Adipocyte (in vitro differentiated cells): ENCODE measurements around the gene MET.
"Not testable (repeated sequence)": the region's sequence is repeated elsewhere in the genome, so short reads cannot be mapped to it uniquely, and the experiment has no call there.

Experiments
- DNase-seq: peaks from one replicate; pipeline ENCODE4 v3.0.0-alpha.2; 2015; ENCODE audit warnings: low read depth
- H3K27me3 ChIP-seq: replicated peaks from 2 replicates; pipeline ENCODE4 v1.7.0; 2013; ENCODE audit warnings: mild to moderate bottlenecking, low read length, moderate library complexity; ENCODE audit not compliant: control insufficient read depth, insufficient read depth
- H3K36me3 ChIP-seq: 2 replicates; pipeline ENCODE4 v1.7.0; 2013; ENCODE audit warnings: low read length, mild to moderate bottlenecking, moderate library complexity; ENCODE audit not compliant: control insufficient read depth, insufficient read depth, severe bottlenecking
- H3K4me1 ChIP-seq: 2 replicates; pipeline ENCODE4 v1.7.0; 2013; ENCODE audit warnings: mild to moderate bottlenecking, low read length, moderate library complexity; ENCODE audit not compliant: control insufficient read depth, insufficient read depth
- H3K4me3 ChIP-seq: 2 replicates; pipeline ENCODE4 v1.7.0; 2013; ENCODE audit warnings: mild to moderate bottlenecking, low read length, moderate library complexity
- H3K9ac ChIP-seq: 2 replicates; pipeline ENCODE4 v1.7.0; 2013; ENCODE audit warnings: mild to moderate bottlenecking, low read length, moderate library complexity
- H3K9me3 ChIP-seq: 2 replicates; pipeline ENCODE4 v1.7.0; 2013; ENCODE audit warnings: mild to moderate bottlenecking, low read length, moderate library complexity; ENCODE audit not compliant: control insufficient read depth

Gene MET

DNA sequence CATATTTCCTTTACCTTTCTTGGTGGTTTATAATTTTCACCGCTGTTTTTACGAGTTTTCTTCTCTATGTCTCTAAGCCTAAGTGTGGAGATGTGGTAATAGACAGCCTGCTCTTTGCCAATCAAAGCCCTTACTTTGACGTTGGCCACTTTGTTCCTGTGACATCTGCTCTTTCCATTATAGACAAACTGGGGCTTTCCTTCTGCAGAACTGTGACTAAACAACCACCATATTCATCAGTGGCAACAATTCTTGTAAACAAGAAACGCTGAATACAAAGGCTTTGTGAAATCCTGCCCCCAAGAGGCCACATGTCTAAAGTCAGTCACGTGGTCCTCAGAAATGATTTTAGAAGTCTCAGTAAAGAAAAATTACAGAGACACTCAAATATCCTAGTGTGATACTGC is 130.8 kb downstream of the MET start:
- H3K9me3 ChIP-seq, result no peaks in the 10 kb centered on the region
- H3K27me3 ChIP-seq, result no peaks in the 10 kb centered on the region
- no peak overlapping the region for H3K9ac ChIP-seq
- peak; percentile 81 for DNase-seq
- no peaks in the 10 kb centered on the region for H3K36me3 ChIP-seq
- H3K4me1 ChIP-seq, result peaks cover 33% of the 10 kb centered on the region
- H3K4me3 ChIP-seq, result no peak overlapping the region

DNA sequence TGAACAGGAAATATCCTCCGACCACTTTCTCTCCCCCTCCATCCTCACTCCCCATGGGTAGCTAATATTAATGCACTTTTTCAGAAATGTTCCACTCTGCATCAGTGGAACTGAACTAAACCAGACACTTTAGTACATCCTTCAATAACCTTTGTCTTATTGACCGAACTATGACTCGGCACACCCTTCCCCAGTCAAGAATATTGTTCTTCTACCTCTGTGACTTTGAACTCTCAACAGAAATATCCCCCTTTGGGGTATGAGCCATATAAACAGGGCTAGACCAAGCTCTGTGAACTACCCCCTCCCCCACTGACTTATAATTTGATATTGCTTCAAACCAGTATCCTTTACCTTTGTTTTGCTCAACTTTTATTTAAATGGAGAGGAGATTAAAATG is 132.5 kb downstream of the MET start:
- DNase-seq, result no peak
- Histone ChIP-seq H3K36me3 (no peaks in the 10 kb centered on the region), H3K9me3 (no peaks in the 10 kb centered on the region), H3K9ac (no peak overlapping the region), H3K4me3 (no peak overlapping the region), H3K4me1 (peaks cover 30% of the 10 kb centered on the region), H3K27me3 (no peaks in the 10 kb centered on the region)

DNA sequence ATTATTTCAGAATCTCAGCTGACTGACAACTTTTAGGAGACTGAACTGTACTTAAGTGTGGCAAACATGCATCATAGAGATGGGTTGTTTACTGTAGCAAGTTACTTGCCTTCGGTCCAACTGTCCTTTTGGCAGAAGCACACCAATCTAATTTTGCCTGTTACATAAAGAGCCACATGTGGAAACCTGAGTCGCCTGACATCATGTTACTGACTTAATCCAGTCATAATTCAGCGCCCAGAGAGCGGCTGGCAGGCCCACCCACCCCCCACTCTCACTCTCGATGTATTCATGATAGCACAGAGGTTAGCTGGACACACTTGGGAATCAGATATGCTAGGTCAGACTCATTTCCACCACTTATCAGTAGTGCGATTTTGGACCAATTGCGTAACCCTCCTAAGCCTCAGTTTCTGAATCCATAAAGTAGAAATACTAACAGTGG is 133.1 kb downstream of the MET start:
- Histone ChIP-seq H3K27me3 (no peaks in the 10 kb centered on the region), H3K4me3 (peak overlapping the region; percentile 63), H3K4me1 (peaks cover 37% of the 10 kb centered on the region), H3K36me3 (no peaks in the 10 kb centered on the region), H3K9ac (no peak overlapping the region), H3K9me3 (no peaks in the 10 kb centered on the region)
- DNase-seq, result peak; percentile 59

DNA sequence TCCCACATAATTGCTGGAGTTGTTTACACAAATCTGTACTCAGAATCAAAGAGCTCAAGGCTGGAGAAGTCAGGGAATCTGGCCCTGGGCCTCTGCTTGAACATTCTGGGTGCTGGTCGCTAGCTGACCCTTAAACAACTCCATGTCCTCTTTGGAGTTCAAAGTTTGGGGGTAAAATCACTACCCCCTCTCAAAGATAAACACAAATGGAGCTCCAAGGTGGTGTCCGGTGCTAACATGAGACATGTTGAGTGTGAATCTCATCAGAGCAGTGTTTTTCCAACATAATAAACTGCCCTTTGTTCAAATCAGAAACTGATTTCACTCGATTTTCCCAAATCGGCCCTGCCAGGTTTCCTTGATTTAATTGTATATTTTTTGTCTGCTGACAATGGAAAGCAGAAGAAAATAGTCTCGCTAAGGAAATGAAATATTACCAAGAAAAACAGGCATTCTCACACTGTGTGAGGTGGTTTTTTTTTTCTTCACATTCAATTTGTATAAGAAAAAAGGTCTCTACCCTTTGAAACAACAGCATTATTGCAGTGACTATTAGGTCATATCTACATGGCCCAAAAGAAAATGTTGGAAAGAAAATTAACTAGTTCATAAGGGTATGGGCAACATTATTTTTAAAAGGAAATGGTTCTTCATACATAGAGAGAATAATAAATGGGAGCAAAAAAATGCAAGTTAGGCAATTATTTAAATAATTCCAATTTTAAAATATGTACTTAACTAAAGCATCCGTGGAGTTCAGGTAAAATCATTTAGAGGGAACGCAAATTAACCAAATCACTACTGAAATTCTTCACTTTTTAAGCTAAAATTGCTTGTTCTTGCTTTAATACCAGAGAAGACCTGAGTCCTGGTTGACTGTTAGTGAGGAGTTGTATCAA is 134.3 kb downstream of the MET start:
- H3K9ac ChIP-seq, result no peak overlapping the region
- H3K4me3 ChIP-seq, result no peak overlapping the region
- no peaks in the 10 kb centered on the region for H3K27me3 ChIP-seq
- DNase-seq, result no peak
- no peaks in the 10 kb centered on the region for H3K36me3 ChIP-seq
- peaks cover 45% of the 10 kb centered on the region for H3K4me1 ChIP-seq
- H3K9me3 ChIP-seq, result no peaks in the 10 kb centered on the region

DNA sequence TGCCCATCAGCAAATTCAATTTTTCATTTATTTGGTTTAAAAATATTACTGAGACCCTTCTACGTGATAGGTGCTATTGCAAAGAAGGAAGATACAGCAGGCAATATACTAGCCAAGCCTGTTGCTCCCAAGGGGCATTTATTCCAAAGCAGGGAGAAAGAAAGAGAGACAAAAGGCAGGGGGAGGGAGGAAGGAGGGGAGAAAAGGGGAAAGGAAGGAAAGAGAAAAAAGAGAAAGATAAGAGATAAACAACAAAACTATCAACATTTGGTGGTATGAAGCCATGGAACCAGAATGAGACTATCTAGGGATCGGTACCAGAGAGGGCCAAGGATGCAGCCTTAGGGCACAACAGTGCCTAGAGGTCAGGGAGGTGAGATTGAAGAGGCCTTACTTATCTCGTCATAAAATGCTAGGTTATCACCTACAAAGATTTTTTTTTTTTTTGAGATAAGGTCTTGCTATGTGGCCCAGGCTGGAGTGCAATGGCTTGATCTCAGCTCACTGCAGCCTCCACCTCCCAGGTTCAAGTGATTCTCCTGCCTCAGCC is 135.1 kb downstream of the MET start:
- no peak for DNase-seq
- no peak overlapping the region for H3K9ac ChIP-seq
- no peaks in the 10 kb centered on the region for H3K27me3 ChIP-seq
- peaks cover 48% of the 10 kb centered on the region for H3K4me1 ChIP-seq
- H3K9me3 ChIP-seq, result no peaks in the 10 kb centered on the region
- no peaks in the 10 kb centered on the region for H3K36me3 ChIP-seq
- no peak overlapping the region for H3K4me3 ChIP-seq

DNA sequence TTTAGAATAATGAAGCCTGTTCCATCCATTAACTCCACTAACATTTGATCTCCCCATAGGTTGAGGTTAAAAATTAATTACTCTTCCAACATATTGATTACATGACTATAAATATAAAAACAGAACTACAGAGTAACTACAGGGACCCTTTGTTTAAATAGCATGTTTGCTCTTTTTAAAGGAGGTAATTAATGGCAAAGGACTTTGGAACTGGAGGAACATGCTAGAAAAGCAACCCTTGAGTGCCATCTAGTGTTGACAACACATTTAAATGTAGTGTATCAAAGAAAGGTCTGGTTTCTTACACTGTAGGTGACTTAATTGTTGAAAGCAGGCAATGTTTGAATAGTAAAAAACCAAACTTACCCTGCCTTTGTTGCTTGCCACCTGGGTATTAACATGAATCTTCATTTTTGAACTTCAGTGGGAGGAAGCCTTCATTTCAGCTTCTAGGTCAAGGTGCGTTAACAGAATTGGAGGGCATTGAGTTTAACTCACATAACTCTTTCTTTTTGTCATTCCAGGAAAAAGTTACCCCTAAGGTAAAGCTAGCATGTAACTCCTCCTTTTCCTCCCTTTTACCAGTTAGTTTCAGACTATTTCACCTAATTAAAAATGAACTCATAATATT is 137.8 kb downstream of the MET start:
- Histone ChIP-seq H3K4me3 (peak overlapping the region; percentile 23), H3K9me3 (no peaks in the 10 kb centered on the region), H3K4me1 (peaks cover 49% of the 10 kb centered on the region), H3K36me3 (no peaks in the 10 kb centered on the region), H3K9ac (peak overlapping the region; percentile 60), H3K27me3 (no peaks in the 10 kb centered on the region)
- peak; percentile 93 for DNase-seq

DNA sequence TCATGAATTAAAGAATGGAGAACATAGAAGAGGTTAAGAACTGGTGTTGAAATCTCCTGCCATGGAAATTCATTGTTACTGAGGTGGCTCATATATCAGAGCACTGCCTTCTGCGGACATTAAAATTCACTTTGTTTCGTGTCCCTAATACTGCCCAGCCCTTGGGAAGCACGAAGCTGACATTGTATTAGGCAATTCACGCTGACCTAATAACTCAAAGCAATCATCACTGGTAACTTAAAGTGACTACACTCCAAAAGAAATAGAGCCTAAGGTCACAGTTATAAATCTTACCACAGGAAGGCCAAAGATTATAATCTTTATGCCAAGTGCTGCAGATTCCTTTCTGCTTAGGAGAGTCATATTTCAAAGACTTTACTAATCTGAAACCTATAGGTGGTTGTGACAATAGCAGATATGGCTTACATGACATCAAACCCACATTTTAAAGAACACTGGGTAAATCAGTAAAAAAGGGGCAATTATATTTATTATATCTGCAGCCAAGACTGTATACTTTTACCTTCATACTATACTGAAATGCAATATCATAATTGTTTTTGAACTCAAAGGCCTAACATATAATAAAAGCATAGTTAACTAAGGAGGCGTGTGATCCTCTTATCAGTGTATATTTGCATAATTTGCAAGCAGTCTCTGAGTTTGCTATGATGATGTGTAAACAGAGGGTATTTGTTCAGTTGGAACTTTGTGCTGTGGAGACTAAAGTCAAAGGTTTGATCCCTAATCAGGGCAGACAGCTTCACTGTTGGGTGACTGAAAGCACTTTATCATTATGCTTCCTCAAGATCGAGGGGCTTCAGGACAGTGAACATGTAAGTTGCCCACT is 138.5 kb downstream of the MET start:
- Histone ChIP-seq H3K27me3 (no peaks in the 10 kb centered on the region), H3K4me3 (peak overlapping the region; percentile 23), H3K9me3 (no peaks in the 10 kb centered on the region), H3K9ac (peak overlapping the region; percentile 60), H3K36me3 (no peaks in the 10 kb centered on the region), H3K4me1 (peaks cover 49% of the 10 kb centered on the region)
- no peak for DNase-seq

DNA sequence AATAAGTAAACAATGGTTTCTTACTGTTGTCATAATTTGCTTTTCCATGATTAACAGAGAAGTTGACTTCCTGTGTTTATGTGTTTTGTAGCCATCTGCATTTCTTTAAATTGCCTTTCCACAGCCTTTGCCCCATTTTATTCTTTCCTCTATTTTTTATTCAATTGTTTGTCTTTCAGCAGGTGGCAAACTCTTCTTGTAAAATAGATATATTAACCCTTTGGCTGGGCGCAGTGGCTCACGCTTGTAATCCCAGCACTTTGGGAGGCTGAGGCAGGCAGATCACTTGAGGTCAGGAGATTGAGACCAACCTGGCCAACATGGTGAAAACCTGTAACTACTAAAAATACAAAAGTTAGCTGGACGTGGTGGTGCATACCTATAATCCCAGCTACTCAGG is 139.8 kb downstream of the MET start:
- Histone ChIP-seq H3K9me3 (no peaks in the 10 kb centered on the region), H3K36me3 (no peaks in the 10 kb centered on the region), H3K4me3 (no peak overlapping the region), H3K9ac (no peak overlapping the region), H3K4me1 (peaks cover 50% of the 10 kb centered on the region), H3K27me3 (no peaks in the 10 kb centered on the region)
- no peak for DNase-seq

DNA sequence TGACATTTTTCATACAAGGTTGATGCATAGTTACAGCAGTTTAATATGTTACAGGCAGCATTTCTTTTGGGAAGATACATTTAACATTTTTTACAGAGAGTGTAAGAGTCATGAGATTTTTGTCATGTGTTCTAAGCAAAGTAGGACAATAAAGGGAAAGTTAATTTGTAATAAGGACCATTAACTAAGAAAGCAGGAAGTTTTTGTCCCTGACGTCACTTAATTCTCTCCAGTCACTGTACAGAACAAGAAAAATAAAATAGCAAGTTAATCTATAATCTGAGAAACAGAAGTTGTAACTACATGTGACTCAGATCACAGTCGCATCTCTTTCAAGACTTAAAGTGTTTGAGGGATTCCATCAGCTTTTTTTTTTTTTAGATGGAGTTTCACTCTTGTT is 140.9 kb downstream of the MET start:
- H3K4me1 ChIP-seq, result peaks cover 50% of the 10 kb centered on the region
- no peak overlapping the region for H3K4me3 ChIP-seq
- no peaks in the 10 kb centered on the region for H3K36me3 ChIP-seq
- no peak overlapping the region for H3K9ac ChIP-seq
- no peak for DNase-seq
- H3K27me3 ChIP-seq, result no peaks in the 10 kb centered on the region
- no peaks in the 10 kb centered on the region for H3K9me3 ChIP-seq

DNA sequence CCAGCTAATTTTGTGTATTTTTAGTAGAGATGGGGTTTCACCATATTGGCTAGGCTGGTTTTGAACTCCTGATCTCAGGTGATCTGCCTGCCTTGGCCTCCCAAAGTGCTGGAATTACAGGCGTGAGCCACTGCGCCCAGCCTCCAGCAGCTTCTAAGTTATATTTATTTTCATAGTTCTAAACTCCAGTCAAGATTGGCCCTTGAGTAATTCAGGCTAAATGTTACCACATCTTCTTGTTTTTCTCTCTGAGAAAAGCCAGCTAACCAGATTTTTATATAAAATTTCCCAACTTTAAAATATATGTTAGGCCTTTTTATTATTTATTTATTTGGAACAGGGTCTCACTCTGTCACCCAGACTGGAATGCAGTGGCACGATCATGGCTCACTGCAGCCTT is 141.4 kb downstream of the MET start:
- DNase-seq, result peak; percentile 66
- H3K4me3 ChIP-seq, H3K27me3 ChIP-seq, H3K9ac ChIP-seq, H3K36me3 ChIP-seq, H3K9me3 ChIP-seq: not testable (repeated sequence)
- H3K4me1 ChIP-seq, result peaks cover 50% of the 10 kb centered on the region

DNA sequence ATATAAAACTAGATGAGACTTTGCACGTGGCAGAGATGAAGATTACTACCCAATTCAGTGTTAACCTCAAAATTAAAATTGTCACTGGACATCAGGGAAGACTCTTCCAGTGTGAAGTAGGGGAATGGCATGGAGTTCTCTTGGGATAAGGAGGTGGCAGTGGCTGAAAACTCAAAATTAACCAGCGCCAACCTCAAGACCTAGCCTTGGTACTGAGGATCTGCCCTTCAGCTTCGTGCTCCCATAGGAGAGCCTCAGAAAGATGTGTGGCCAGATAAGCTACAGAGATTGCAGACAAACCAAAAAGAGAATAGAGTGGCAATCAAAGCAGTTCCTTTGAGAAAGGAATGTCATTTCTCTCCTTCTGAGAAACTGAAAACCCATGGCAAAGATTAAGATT is 143.0 kb downstream of the MET start:
- H3K36me3 ChIP-seq, result no peaks in the 10 kb centered on the region
- no peak for DNase-seq
- no peaks in the 10 kb centered on the region for H3K27me3 ChIP-seq
- H3K4me1 ChIP-seq, result peaks cover 44% of the 10 kb centered on the region
- H3K9ac ChIP-seq, result no peak overlapping the region
- H3K9me3 ChIP-seq, result no peaks in the 10 kb centered on the region
- H3K4me3 ChIP-seq, result no peak overlapping the region
